KG1 (cell line): ENCODE data around the gene THEMIS.
"Not testable (repeated sequence)": the region's sequence is repeated elsewhere in the genome, so short reads cannot be mapped to it uniquely, and the experiment has no call there.

Experiments
- DNase-seq: peaks from one replicate; lab custom pipeline; 2025; lab: John Stamatoyannopoulos, UW

Gene THEMIS

DNA sequence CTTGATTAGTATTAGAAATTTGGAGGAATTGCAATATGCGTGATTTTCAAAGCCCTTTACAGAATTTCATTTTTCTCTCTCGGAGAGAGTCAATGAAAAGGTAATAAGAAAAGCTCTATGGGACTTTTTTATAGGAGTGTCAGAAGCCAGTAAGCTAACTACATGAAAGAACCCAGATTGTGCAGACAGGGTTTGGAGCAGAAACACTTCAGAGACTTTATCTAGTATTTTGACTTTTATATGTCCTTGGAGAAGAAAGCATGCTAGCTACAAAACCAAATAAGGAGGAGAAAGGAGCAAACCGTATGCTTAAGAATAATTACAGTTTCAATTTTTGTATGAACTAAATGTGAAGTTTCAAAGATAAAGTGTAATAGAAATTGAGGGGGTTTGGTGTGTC lies 182.2 kb downstream of the THEMIS start:
- DNase-seq: no peak

DNA sequence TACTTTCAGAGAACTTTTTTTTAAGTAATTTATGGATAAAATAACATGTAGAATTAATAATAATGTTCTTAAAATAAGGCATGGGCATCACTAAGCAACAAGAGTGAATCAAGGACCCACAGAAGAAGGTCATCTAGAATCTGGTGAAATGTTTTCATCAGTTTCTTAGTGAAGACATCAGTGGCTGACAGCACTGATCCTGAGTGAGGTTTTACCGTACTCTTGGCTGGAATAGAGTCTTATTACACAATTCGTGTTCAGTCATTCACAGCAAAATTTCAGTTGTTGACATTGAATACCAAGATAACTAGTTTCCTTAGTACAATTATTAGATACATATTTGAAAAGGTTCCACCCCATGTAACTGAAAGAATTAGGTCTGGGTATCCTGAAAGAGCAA lies 183.5 kb downstream of the THEMIS start:
- DNase-seq: no peak

- no peak for DNase-seq
Observed at GRCh38 chr6:127716465-127716864, 184.4 kb downstream of the THEMIS start.

DNA sequence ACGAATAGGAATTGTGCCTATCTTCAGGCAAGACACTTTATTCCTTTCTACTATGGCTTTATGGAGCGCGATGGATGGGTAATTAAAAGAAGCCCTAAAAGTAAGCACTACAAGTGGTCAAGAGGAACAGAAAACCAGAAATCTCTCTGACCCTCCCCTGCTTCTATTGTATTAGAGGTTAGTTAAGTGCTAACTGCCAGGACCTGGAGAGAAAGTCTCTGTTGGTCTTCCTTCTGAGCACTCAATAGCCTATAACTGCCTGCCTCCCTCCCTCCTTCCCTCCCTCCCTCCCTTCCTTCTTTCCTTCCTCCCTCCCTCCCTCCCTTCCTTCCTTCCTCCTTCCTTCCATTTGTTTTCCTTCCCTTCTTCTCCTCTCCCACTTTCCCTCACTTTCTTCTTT lies 190.2 kb downstream of the THEMIS start:
- DNase-seq: no peak

DNA sequence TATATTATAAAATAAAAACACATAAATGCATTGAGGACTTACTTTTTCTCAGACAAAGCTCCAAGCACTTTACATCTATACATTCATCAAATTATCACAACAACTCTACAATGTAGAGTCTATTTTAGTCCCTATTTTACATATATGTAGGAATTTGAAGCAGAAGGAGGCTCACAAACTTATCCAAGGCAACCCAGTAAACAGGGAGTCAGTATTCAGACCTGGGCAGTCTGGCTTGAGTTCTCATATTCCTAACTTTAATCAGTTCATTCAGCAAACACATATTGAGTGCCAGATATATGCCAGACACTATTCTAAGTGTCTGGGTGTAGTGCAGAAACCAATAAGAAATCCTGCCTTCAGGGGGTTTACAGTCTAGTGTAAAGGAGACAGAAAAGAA lies 194.6 kb downstream of the THEMIS start:
- no peak for DNase-seq

DNA sequence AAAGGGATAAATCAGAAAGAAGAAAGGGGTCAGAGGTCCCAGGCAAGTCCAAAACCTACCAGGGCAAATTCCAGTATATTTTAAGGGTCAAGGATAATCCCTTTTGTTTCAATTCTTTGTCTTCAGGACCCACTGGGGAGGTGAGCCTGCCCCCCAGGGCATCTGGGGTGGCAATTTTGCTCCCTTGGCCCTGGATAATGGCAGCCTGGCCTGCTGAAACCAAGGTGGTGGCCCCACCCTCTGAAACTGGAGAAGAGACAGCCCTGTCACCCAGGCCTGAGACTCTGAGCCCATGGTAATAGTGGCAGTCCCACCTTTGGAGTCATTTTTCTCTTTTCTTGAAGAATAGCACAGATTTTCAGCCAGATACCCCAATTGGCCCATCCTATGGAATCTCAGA lies 205.8 kb downstream of the THEMIS start:
- no peak for DNase-seq

DNA sequence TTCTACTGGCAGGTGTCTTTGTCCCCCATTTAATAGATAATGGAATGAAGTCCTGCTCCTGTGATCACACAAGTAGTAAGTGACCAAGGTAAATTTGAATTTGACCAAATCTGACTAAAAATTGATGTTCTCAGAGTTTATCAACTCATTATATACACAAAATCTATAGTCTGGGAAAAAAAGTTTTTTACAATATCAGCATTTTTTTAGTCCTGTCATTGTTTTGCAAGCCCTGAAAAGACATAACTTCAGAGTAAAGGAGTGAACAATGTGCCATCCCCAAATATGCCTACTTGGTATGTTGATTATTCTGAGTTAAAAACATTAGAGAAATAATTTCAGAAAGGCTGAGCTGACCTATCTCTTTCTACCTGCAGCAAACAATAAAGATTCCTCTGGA lies 209.7 kb downstream of the THEMIS start:
- DNase-seq: no peak

GRCh38 chr6:127690588-127690987 lies 210.3 kb downstream of the THEMIS start:
- no peak for DNase-seq

DNA sequence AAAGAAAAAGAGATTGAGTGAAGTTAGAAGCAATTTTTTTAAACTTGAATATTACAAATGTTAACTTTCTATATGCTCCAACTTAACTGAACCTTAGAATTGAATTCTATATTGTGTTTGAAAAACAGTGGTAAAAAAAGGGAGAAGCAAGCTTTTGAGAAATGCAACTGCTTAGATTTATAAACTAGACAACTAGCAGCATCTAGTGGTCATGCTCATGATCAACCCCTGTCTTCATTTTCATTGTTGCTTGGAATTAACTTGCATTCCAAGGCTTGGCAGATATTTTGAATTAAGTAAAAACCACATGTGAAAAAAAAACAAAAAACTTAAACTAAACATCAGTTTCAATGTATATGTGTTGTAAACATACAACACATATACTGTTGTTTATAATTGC lies 210.8 kb downstream of the THEMIS start:
- DNase-seq: no peak

GRCh38 chr6:127687490-127687889 lies 213.4 kb downstream of the THEMIS start:
- DNase-seq: not testable (repeated sequence)

DNA sequence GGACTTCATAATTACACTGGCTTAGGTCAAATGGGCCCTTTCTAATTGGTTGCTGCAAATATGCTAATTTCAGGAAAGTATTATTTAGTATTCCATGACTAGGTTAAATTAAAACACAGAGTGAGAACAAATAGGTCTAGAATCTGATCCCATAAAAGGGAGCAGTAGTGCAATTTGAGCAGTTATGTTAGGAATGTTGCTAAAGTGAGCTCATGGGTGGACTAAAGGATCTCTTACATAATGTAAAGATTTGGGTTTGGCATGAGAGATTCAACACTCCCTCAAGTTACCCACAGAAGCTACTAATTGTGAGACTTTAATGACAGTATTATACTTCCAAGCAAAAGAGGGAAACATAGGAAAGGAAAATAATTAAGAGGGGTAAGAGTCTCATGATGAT lies 214.8 kb downstream of the THEMIS start:
- DNase-seq: no peak

DNA sequence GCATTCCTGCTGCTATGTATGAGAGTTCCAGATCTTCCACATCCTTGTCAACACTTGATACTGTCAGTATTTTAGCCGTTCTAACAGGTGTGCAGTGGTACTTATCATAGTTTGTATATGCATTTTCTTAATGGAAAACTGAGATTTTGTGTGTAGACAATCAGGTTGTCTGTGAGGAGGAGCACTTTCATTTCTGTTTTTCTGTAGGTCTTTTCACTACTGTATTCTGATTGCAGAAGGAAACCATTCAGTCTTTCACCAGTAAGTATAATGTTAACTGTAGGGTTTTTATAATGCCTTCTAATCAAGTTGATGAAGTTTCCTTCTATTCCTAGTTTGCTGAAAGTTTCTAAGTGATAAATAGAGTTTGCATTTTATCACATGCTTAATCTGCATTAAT lies 216.4 kb downstream of the THEMIS start:
- DNase-seq: no peak
